Hepatocyte (in vitro differentiated cells): Measurements from ENCODE around the gene TRIM44. TPM values are rescaled to one million over a fixed set of nuclear protein-coding genes. Genes with fewer than 3 reads are reported as not detected.
"Not testable (repeated sequence)": the region's sequence is repeated elsewhere in the genome, so short reads cannot be mapped to it uniquely, and the experiment has no call there.

Experiments
- DNase-seq: peaks from one replicate; pipeline ENCODE4 v3.0.0-alpha.2; 2016; ENCODE audit warnings: low spot score
- H2AFZ ChIP-seq: fragments of 200-600 bp; sonication (generic); 2 replicates; pipeline ENCODE4 v1.6.0; 2016; ENCODE audit warnings: antibody characterized with exemption, mild to moderate bottlenecking
- H3K27ac ChIP-seq: fragments of 200-600 bp; sonication (generic); 2 replicates; pipeline ENCODE4 v1.5.1; 2016; ENCODE audit warnings: mild to moderate bottlenecking
- H3K27me3 ChIP-seq: fragments of 200-600 bp; sonication (generic); 2 replicates; pipeline ENCODE4 v1.6.1; 2016
- H3K36me3 ChIP-seq: fragments of 200-600 bp; sonication (generic); replicated peaks from 2 replicates; pipeline ENCODE4 v1.5.1; 2016; ENCODE audit warnings: low read depth; ENCODE audit not compliant: insufficient read depth
- H3K4me1 ChIP-seq: fragments of 200-600 bp; sonication (generic); 2 replicates; pipeline ENCODE4 v1.5.1; 2016; ENCODE audit warnings: mild to moderate bottlenecking, moderate library complexity; ENCODE audit not compliant: insufficient read depth
- H3K4me2 ChIP-seq: fragments of 200-600 bp; sonication (generic); 2 replicates; pipeline ENCODE4 v1.6.0; 2016
- H3K4me3 ChIP-seq: fragments of 200-600 bp; sonication (generic); 2 replicates; pipeline ENCODE4 v1.5.1; 2016; ENCODE audit warnings: mild to moderate bottlenecking
- H3K79me2 ChIP-seq: fragments of 200-600 bp; sonication (generic); 2 replicates; pipeline ENCODE4 v1.6.0; 2017; ENCODE audit warnings: mild to moderate bottlenecking
- H3K9me2 ChIP-seq: fragments of 200-600 bp; sonication (generic); replicated peaks from 2 replicates; pipeline ENCODE4 v1.6.0; 2017; ENCODE audit warnings: mild to moderate bottlenecking; ENCODE audit not compliant: insufficient read depth
- H3K9me3 ChIP-seq: fragments of 200-600 bp; sonication (generic); 2 replicates; pipeline ENCODE4 v1.5.1; 2016; ENCODE audit warnings: low read depth, mild to moderate bottlenecking
- H4K20me1 ChIP-seq: fragments of 200-600 bp; sonication (generic); 2 replicates; pipeline ENCODE4 v1.6.0; 2016; ENCODE audit warnings: mild to moderate bottlenecking; ENCODE audit not compliant: insufficient read depth, poor library complexity, severe bottlenecking
- EZH2 ChIP-seq: fragments of 200-600 bp; sonication (generic); IDR thresholded peaks from 2 replicates; pipeline ENCODE4 v1.6.1; 2016; ENCODE audit warnings: antibody characterized with exemption, mild to moderate bottlenecking, borderline replicate concordance
- EZH2phosphoT487 ChIP-seq: fragments of 200-600 bp; sonication (generic); IDR thresholded peaks from one replicate; pipeline ENCODE4 v1.6.1; 2018; ENCODE audit warnings: antibody characterized with exemption, mild to moderate bottlenecking, low read depth, moderate library complexity; ENCODE audit not compliant: unreplicated experiment, severe bottlenecking
- WGBS: methylation state at CpG from one replicate; pipeline ENCODE4 v1.1.6; 2016; ENCODE audit warnings: low lambda C conversion rate; ENCODE audit errors: missing lambda C conversion rate; 5-methylcytosine and 5-hydroxymethylcytosine counted together
- polyA plus RNA-seq: library from polyadenylated mRNA; unstranded; fragments of >200 nt; fragmentation: Nextera tagmentation; extraction: Ambion mirVana; gene quantifications from 2 replicates; pipeline ENCODE4 v1.2.1, GENCODE V29; 2016
- total RNA-seq: library from RNA; depleted of rRNA; stranded (reverse); fragments of >200 nt; gene quantifications from 2 replicates; pipeline ENCODE4 v1.2.3, GENCODE V29; 2014
- TF ChIP-seq, protein P1 (sequence below): fragments of 200-600 bp; sonication (generic); IDR thresholded peaks from 2 replicates; pipeline ENCODE4 v1.5.1; 2016; ENCODE audit warnings: antibody characterized with exemption, mild to moderate bottlenecking; ENCODE audit not compliant: poor library complexity

TRIM44 gene
- total and polyA plus RNA-seq, 2 experiments from 2014 or later, result 20.8 to 43.2 TPM

DNA sequence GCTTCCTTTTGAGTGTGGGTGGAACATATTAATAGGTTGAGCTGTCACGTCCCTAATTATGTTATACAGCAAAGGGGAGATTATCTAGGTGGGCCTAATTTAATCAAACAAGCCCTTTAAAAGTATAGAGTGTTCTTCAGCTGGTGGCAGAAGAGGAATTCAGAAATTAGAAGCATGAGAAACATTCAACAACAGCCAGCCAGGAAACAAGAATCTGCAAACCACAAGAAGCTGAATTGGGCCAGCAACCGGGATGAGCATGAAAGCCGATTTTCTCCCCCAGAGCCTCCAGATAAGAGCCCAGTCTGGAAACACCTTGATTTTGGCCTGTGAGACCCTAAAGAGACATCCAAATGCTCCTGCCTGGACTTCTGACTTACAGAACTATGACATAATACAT, 175.5 kb downstream of the TRIM44 start:
- H3K27ac ChIP-seq, result no peak overlapping the region
- H3K36me3 ChIP-seq, result no peaks in the 10 kb centered on the region
- H3K27me3 ChIP-seq, result no peaks in the 10 kb centered on the region
- H3K79me2 ChIP-seq, result no peaks in the 10 kb centered on the region
- no peaks in the 10 kb centered on the region for H3K9me3 ChIP-seq
- no peak overlapping the region for H3K4me3 ChIP-seq
- 81% methylated on average over 3 of the region's 3 CpGs for WGBS
- no peak overlapping the region for H2AFZ ChIP-seq
- H4K20me1 ChIP-seq, result no peaks in the 10 kb centered on the region
- no peaks in the 10 kb centered on the region for H3K4me1 ChIP-seq
- no peaks in the 10 kb centered on the region for H3K9me2 ChIP-seq
- H3K4me2 ChIP-seq, result no peak overlapping the region
- TF ChIP-seq EZH2phosphoT487 (no peak), EZH2 (no peak)
- TF ChIP-seq, protein P1, sequence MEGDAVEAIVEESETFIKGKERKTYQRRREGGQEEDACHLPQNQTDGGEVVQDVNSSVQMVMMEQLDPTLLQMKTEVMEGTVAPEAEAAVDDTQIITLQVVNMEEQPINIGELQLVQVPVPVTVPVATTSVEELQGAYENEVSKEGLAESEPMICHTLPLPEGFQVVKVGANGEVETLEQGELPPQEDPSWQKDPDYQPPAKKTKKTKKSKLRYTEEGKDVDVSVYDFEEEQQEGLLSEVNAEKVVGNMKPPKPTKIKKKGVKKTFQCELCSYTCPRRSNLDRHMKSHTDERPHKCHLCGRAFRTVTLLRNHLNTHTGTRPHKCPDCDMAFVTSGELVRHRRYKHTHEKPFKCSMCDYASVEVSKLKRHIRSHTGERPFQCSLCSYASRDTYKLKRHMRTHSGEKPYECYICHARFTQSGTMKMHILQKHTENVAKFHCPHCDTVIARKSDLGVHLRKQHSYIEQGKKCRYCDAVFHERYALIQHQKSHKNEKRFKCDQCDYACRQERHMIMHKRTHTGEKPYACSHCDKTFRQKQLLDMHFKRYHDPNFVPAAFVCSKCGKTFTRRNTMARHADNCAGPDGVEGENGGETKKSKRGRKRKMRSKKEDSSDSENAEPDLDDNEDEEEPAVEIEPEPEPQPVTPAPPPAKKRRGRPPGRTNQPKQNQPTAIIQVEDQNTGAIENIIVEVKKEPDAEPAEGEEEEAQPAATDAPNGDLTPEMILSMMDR, result no peak
- no peak for DNase-seq

DNA sequence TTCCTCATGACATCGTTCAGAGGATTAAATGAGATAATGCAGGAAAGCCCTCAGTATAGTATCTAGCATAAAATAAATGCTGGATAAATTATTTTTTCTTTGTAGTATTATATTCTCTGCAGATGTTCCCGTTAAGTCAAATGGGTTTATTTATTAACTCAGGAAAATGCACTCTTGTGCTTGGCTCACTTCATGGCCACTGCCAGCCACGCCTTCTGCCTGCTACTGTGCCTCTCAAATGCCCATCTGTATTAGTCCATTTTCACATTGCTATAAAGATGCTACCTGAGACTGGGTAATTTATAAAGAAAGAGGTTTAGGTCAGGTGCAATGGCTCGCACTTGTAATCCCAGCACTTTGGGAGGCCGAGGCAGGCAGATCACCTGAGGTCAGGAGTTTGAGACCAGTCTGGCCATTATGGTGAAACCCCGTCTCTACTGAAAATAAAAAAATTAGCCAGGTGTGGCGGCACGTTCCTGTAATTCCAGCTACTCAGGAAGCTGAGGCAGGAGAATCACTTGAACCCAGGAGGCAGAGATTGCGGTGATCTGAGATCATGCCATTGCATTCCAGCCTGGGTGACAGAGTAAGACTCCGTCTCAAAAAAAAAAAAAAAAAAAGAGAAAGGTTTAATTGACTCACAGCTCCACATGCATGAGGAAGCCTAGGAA, 176.3 kb downstream of the TRIM44 start:
- H3K27me3 ChIP-seq, H3K79me2 ChIP-seq, H3K36me3 ChIP-seq, H3K4me1 ChIP-seq, H3K9me2 ChIP-seq, DNase-seq, H3K9me3 ChIP-seq, H2AFZ ChIP-seq, H3K4me3 ChIP-seq, H4K20me1 ChIP-seq, H3K4me2 ChIP-seq, H3K27ac ChIP-seq: not testable (repeated sequence)
- WGBS, result 87% methylated on average over 10 of the region's 10 CpGs

DNA sequence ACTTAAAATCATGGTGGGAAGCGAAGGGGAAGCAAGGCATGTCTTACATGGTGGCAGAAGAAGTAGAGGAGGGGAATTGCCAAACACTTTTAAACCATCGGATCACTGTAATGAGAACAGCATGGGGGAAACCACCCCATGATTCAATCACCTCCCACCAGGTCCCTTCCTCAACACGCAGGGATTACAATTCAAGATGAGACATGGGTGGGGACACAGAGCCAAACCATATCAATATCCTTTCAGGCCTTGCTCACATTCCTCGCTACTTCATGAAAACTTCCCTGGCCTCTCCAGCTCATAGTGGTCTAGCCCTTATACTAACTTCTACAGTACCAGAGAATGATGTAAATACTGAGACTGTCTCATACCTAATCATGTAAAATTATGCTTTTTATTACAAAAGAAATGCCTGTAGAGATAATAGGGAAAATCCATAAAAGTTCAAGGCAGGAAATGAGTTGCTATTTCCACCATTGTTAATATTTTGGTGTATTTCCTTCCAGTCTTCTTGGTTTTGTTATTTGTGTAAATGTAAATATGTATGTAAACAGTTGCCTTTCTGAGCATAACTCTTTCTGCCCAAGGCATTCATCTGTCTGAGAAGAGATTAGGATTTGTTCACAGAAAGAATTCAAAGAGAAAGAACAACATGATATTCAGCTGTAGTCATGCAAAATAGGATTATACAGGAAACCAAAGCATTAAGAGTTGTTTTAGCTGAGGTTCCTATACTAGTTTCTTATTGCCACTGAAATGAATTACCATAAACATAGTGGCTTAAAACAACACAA, 177.0 kb downstream of the TRIM44 start:
- DNase-seq, result no peak
- no peaks in the 10 kb centered on the region for H3K79me2 ChIP-seq
- H3K9me2 ChIP-seq, result no peaks in the 10 kb centered on the region
- no peaks in the 10 kb centered on the region for H3K36me3 ChIP-seq
- no peak overlapping the region for H3K4me3 ChIP-seq
- TF ChIP-seq EZH2phosphoT487 (no peak), EZH2 (no peak)
- TF ChIP-seq, protein P1, result no peak
- no peaks in the 10 kb centered on the region for H3K27me3 ChIP-seq
- no peak overlapping the region for H3K27ac ChIP-seq
- no peak overlapping the region for H2AFZ ChIP-seq
- 97% methylated on average over 4 of the region's 4 CpGs for WGBS
- no peaks in the 10 kb centered on the region for H3K9me3 ChIP-seq
- no peaks in the 10 kb centered on the region for H3K4me1 ChIP-seq
- H4K20me1 ChIP-seq, result no peaks in the 10 kb centered on the region
- no peak overlapping the region for H3K4me2 ChIP-seq

- no peak for DNase-seq
- H3K4me2 ChIP-seq, result no peak overlapping the region
- no peak overlapping the region for H2AFZ ChIP-seq
- H3K27me3 ChIP-seq, result no peaks in the 10 kb centered on the region
- H4K20me1 ChIP-seq, result no peaks in the 10 kb centered on the region
- H3K4me3 ChIP-seq, result no peak overlapping the region
- no peak overlapping the region for H3K27ac ChIP-seq
- H3K79me2 ChIP-seq, result no peaks in the 10 kb centered on the region
- H3K9me2 ChIP-seq, result no peaks in the 10 kb centered on the region
- H3K4me1 ChIP-seq, result no peaks in the 10 kb centered on the region
- no peaks in the 10 kb centered on the region for H3K9me3 ChIP-seq
- H3K36me3 ChIP-seq, result no peaks in the 10 kb centered on the region
- WGBS, result 91% methylated on average over 3 of the region's 3 CpGs
- TF ChIP-seq, protein P1, result no peak
- no peak for TF ChIP-seq EZH2
- TF ChIP-seq EZH2phosphoT487, result no peak
Observed at GRCh38 chr11:35841733-35842132, 179.2 kb downstream of the TRIM44 start.
